Esophagus muscularis mucosa (tissue), 3 donors: ENCODE data around the gene AKIP1.

Source experiments
- CTCF ChIP-seq, 3 experiments: fragments of 200-600 bp in 2 of 3; fragments of 450-650 bp in 1 of 3; sonication (generic) in 2 of 3; IDR thresholded peaks; one replicate each; pipeline ENCODE4 v1.5.1; 2017 to 2019; ENCODE audit warnings: antibody characterized with exemption in 3 of 3, mild to moderate bottlenecking in 2 of 3, moderate library complexity in 1 of 3
- POLR2A ChIP-seq: fragments of 450-650 bp; IDR thresholded peaks from one replicate; pipeline ENCODE4 v1.6.1; 2017; ENCODE audit warnings: antibody characterized with exemption, moderate library complexity, mild to moderate bottlenecking, low read depth

GRCh38 chr11:8871171-8871775, 39.7 kb upstream of the AKIP1 start:
- TF ChIP-seq CTCF (IDR thresholded peaks at IDR 0.05) (no peak), POLR2A (no peak)
